ENCODE data around the gene FARSB. TPM values are rescaled to one million over a fixed set of nuclear protein-coding genes. Genes with fewer than 3 reads are reported as not detected.

FARSB gene
- total RNA-seq, 1 experiment from 2014 or later, result 32.9 TPM

DNA sequence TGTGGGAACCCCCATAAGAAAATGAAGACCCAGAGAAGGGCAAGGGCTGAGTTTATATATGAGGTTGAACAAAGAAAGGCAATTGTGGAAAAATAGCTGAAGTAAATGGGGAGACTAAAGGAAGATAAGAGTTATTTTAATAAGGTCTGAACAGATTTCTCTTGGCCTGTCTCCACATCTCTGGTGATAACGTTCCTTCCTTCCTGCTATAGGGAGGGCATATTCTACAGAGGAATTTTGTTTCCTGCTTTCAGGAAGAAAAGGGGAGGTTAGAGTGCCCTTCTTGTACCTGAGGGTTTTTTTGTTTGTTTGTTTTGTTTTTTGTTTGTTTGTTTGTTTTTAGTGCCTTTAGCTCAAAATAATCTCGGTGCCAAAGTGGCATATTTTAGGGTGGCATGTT is 47.2 kb upstream of the FARSB start:
- TF ChIP-seq EZH2phosphoT487 (IDR thresholded peaks at IDR 0.05; ENCODE audit: borderline replicate concordance, low read length) (no peak), EZH2 (IDR thresholded peaks at IDR 0.05; ENCODE audit: low read length, unreplicated experiment) (no peak)
- TF ChIP-seq, protein P1, sequence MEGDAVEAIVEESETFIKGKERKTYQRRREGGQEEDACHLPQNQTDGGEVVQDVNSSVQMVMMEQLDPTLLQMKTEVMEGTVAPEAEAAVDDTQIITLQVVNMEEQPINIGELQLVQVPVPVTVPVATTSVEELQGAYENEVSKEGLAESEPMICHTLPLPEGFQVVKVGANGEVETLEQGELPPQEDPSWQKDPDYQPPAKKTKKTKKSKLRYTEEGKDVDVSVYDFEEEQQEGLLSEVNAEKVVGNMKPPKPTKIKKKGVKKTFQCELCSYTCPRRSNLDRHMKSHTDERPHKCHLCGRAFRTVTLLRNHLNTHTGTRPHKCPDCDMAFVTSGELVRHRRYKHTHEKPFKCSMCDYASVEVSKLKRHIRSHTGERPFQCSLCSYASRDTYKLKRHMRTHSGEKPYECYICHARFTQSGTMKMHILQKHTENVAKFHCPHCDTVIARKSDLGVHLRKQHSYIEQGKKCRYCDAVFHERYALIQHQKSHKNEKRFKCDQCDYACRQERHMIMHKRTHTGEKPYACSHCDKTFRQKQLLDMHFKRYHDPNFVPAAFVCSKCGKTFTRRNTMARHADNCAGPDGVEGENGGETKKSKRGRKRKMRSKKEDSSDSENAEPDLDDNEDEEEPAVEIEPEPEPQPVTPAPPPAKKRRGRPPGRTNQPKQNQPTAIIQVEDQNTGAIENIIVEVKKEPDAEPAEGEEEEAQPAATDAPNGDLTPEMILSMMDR (conservative IDR thresholded peaks at IDR 0.05; ENCODE audit: low read depth, low read length), result no peak
- no TSS peak for BruUV-seq (replicated peaks)
- intact Hi-C loops (cut with micrococcal nuclease), result no loop called here
- H3K4me3 ChIP-seq (ENCODE audit: low read length), result no peak overlapping the region
- H3K9me3 ChIP-seq (ENCODE audit: low read length), result no peaks in the 10 kb centered on the region
- H3K9me2 ChIP-seq (replicated peaks; ENCODE audit: low read length), result no peaks in the 10 kb centered on the region
- H3K27ac ChIP-seq (ENCODE audit: low read length), result no peak overlapping the region
- H4K20me1 ChIP-seq (ENCODE audit: low read length), result no peaks in the 10 kb centered on the region
- ChIA-PET POLR2A (ENCODE audit: unreplicated experiment) (no interaction called here), CTCF (no interaction called here)
- ATAC-seq (no peak), DNase-seq (no peak)
- H3K79me2 ChIP-seq (ENCODE audit: low read length), result no peaks in the 10 kb centered on the region
- no peaks in the 10 kb centered on the region for H3F3A ChIP-seq (ENCODE audit: low read length, unreplicated experiment)
- no peaks in the 10 kb centered on the region for H3K36me3 ChIP-seq (ENCODE audit: low read depth, low read length)
- H2AFZ ChIP-seq (ENCODE audit: low read length), result no peak overlapping the region
- no peaks in the 10 kb centered on the region for H3K27me3 ChIP-seq (ENCODE audit: low read length)
- no peak overlapping the region for H3K9ac ChIP-seq (ENCODE audit: low read length)
- H3K4me2 ChIP-seq (ENCODE audit: low read length), result no peak overlapping the region
- H3K4me1 ChIP-seq (ENCODE audit: insufficient read depth, low read length), result peaks cover 10% of the 10 kb centered on the region; the same call in 1 of the 2 replicates

DNA sequence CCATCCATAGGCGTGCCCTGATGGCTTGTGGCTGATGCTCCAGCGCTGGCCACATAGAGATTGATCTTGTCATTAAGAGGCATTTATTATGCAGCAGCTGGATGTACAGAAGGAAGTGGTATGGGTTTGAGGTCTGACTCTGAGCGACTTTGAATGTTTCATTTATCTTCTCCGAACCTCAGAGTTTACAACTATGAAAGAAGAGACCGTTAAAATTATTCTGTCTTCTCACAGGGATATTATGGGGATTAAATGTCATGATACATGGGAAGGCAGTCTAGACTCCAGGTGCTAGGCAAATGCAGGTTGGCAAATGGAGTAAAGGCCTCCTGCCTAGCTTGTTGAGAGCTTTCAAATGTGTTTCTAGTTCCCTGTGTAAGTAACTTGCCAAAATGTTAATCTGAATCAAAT is 45.8 kb upstream of the FARSB start:
- POLR2A ChIA-PET (ENCODE audit: unreplicated experiment), result no interaction called here
- CTCF ChIA-PET, result no interaction called here
- ATAC-seq, result no peak
- Histone ChIP-seq H3K9ac (ENCODE audit: low read length) (no peak overlapping the region), H3K4me1 (ENCODE audit: insufficient read depth, low read length) (no peaks in the 10 kb centered on the region), H3K27me3 (ENCODE audit: low read length) (no peaks in the 10 kb centered on the region), H4K20me1 (ENCODE audit: low read length) (no peaks in the 10 kb centered on the region), H3K27ac (ENCODE audit: low read length) (no peak overlapping the region), H3K9me2 (replicated peaks; ENCODE audit: low read length) (no peaks in the 10 kb centered on the region), H2AFZ (ENCODE audit: low read length) (no peak overlapping the region), H3K4me3 (ENCODE audit: low read length) (no peak overlapping the region), H3F3A (ENCODE audit: low read length, unreplicated experiment) (no peaks in the 10 kb centered on the region), H3K79me2 (ENCODE audit: low read length) (no peaks in the 10 kb centered on the region), H3K36me3 (ENCODE audit: low read depth, low read length) (no peaks in the 10 kb centered on the region), H3K9me3 (ENCODE audit: low read length) (no peaks in the 10 kb centered on the region), H3K4me2 (ENCODE audit: low read length) (no peak overlapping the region)
- no TSS peak for BruUV-seq (replicated peaks)
- no peak for DNase-seq
- intact Hi-C loops (cut with micrococcal nuclease), result no loop called here
- TF ChIP-seq, protein P1 (conservative IDR thresholded peaks at IDR 0.05; ENCODE audit: low read depth, low read length), result no peak
- TF ChIP-seq EZH2phosphoT487 (IDR thresholded peaks at IDR 0.05; ENCODE audit: borderline replicate concordance, low read length), result no peak
- no peak for TF ChIP-seq EZH2 (IDR thresholded peaks at IDR 0.05; ENCODE audit: low read length, unreplicated experiment)

DNA sequence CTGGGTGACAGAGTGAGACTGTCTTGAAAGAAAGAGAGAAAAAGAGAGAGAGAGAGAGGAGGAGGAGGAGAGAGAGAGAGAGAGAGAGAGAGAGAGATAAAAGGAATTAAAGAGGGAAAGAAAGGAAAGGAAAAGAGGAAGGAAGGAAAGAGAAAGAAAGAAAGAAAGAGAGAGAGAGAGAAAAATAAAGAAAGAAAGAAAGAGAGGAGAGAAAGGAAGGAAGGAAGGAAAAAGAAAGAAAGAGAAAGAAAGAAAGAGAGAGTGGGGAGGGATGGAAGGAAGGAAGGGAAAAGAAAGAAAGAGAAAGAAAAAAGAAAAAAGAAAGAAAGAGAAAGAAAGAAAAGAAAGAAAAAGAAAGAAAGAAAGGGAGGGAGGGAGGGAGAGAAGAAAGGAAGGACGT is 45.3 kb upstream of the FARSB start:
- Histone ChIP-seq H3K9me3 (ENCODE audit: low read length) (no peaks in the 10 kb centered on the region), H3K9me2 (replicated peaks; ENCODE audit: low read length) (no peaks in the 10 kb centered on the region), H4K20me1 (ENCODE audit: low read length) (no peaks in the 10 kb centered on the region), H3K27me3 (ENCODE audit: low read length) (no peaks in the 10 kb centered on the region), H3F3A (ENCODE audit: low read length, unreplicated experiment) (no peaks in the 10 kb centered on the region), H3K4me2 (ENCODE audit: low read length) (no peak overlapping the region), H3K36me3 (ENCODE audit: low read depth, low read length) (no peaks in the 10 kb centered on the region), H3K9ac (ENCODE audit: low read length) (no peak overlapping the region), H3K4me3 (ENCODE audit: low read length) (no peak overlapping the region), H3K79me2 (ENCODE audit: low read length) (no peaks in the 10 kb centered on the region), H3K4me1 (ENCODE audit: insufficient read depth, low read length) (no peaks in the 10 kb centered on the region), H2AFZ (ENCODE audit: low read length) (no peak overlapping the region), H3K27ac (ENCODE audit: low read length) (no peak overlapping the region)
- TF ChIP-seq, protein P1 (conservative IDR thresholded peaks at IDR 0.05; ENCODE audit: low read depth, low read length), result no peak
- TF ChIP-seq EZH2 (IDR thresholded peaks at IDR 0.05; ENCODE audit: low read length, unreplicated experiment), result no peak
- no peak for TF ChIP-seq EZH2phosphoT487 (IDR thresholded peaks at IDR 0.05; ENCODE audit: borderline replicate concordance, low read length)
- ChIA-PET POLR2A (ENCODE audit: unreplicated experiment) (no interaction called here), CTCF (no interaction called here)
- no TSS peak for BruUV-seq (replicated peaks)
- intact Hi-C loops (cut with micrococcal nuclease), result no loop called here
- DNase-seq (no peak), ATAC-seq (no peak)
